Stimulated activated CD8-positive, alpha-beta memory T cell treated with anti-CD3 and anti-CD28 coated beads, Interleukin-12 subunit alpha, Interleukin-12 subunit beta, amount 100 ng/mL, for 4 hours (primary cell): ENCODE measurements around the gene PRLR.
"Not testable (repeated sequence)": the region's sequence is repeated elsewhere in the genome, so short reads cannot be mapped to it uniquely, and the experiment has no call there.

Experiments
- DNase-seq: peaks from one replicate; pipeline ENCODE4 v3.0.0-alpha.2; 2020; ENCODE audit warnings: low read depth

PRLR gene

DNA sequence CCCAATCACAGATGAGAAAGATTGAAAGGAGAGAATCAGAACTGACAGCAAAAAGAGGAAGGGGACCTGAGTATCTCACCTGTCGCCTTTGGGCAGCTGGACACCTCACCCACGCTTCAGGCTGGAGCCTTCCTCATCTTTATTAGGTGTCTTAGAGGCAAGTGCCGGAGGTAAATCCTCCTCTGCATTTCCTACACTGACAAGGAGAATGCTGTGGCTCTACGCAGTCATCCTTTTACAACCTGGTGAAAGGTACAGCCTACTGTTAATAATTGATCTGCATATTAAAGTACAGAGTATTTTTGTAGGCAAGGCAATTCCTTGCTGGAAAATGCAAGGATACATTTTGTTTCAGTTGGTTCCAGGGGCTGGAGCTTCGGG lies 34.8 kb downstream of the PRLR start:
- DNase-seq: no peak

- no peak for DNase-seq
Observed at GRCh38 chr5:35194635-35195471, 35.4 kb downstream of the PRLR start.

- DNase-seq: no peak
Observed at GRCh38 chr5:35192506-35192905, 37.8 kb downstream of the PRLR start.

DNA sequence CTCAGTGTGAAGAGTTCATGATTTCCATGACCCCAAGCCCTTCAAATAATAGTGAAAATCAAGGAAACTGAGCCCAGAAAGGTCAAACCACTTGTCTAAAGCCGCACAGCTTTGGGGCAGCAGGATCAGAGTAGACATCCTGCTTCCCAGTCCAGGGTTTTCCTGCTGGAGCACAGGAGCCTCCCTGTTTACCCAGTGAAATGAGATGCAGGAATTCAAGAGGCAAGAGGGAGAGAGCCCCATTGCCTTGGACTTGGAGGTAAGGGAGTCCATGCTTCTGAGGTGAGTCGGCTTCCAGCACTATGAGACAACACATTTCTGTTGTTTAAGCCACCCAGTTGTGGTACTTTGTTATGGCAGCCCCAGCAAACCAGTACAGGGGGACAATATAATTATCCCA lies 40.5 kb downstream of the PRLR start:
- not testable (repeated sequence) for DNase-seq

- DNase-seq: no peak
Observed at GRCh38 chr5:35188031-35188457, 42.2 kb downstream of the PRLR start.

DNA sequence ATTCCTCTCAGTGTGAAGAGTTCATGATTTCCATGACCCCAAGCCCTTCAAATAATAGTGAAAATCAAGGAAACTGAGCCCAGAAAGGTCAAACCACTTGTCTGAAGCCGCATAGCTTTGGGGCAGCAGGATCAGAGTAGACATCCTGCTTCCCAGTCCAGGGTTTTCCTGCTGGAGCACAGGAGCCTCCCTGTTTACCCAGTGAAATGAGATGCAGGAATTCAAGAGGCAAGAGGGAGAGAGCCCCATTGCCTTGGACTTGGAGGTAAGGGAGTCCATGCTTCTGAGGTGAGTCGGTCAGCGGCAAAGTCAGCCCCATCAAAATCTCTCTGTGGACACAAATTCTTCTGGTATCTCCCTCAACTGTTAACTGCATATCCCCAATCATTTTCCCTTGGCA lies 42.7 kb downstream of the PRLR start:
- DNase-seq: not testable (repeated sequence)

DNA sequence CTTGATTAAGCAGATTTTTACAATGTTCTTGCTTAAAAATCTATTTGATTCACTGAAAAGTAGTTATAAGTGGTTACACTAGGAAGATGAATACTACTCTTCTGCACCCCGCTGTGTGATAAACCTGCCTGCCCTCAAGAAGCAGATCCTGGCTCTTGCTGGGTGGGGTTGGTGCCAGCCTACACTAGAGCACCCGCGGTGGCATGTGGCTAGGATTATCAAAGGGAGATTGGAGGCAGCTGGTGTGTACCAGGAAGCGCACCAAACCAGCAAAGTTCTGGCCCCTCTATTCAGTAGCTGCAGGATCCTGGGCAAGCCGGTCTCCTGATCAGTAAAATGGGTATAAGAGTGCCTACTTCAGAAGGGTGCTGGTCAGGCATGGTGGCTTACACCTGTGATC lies 43.5 kb downstream of the PRLR start:
- DNase-seq: no peak

DNA sequence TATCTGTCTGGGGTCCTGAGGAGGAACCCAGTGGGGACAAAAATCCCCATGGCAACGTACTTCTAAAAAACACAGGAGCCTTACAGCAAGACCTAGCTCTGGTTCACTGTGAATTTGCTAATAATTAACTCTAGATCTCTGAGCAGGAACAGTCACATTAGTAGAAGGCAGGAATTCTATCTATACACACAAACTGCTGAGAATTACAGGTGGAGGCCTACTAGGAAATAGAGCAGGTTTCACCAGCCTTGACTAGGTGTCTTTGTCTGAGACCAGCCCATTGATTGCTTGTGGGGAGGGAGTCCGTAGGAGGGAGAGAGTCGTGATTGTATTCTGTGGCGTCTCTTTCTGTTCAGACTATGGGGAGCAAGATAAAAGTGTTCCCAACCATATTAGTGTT lies 44.8 kb downstream of the PRLR start:
- no peak for DNase-seq

DNA sequence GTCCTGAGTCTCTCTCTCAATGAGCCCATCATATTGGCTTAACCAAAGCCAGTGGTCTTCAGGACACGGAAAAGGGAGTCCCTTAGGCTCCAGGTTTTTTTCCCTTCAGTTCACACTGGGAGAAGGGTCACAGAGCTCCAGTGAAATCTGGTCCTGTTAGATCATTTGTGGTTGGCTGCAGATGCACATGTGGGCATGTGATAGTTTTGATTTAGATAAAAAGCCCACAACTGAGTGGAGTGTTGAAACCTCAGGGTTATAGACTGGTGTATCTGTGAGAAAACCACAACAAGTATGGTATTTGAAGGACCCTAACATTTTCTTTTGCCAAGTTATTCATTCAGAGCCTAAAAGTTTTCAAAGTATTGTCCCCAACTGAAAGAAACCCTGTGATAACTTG lies 46.7 kb downstream of the PRLR start:
- no peak for DNase-seq

DNA sequence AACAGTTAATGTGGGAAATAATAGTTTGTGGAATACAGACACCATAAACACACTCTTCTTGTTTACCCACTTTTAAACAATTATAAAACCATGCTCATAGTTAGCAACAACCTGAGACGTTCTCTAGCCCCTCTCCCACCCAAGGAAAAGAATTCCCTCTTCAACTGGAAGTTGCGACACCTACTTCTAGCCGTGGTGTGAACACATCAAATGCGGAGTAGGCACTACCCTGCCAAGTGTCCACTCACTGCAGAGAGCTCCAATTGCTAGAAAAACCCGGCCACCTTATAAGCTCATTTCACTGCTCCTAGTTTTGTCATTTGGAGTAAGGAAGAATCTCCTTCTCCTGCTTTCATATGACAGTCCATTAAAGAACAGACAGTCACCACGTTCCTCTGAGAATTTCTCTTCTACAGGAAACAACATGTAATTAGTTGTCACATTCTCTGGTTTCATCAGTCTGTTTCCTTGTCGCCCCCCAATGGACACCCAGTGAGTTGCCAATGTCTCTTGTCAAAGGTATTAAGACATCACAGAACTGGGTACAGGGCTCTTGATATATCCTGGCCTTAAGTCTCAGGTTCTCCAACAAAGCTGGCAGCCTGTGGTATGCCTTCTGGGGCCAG lies 47.3 kb downstream of the PRLR start:
- no peak for DNase-seq

GRCh38 chr5:35182486-35182885 lies 47.8 kb downstream of the PRLR start:
- no peak for DNase-seq

- no peak for DNase-seq
Observed at GRCh38 chr5:35180046-35180445, 50.2 kb downstream of the PRLR start.

GRCh38 chr5:35177783-35178182 lies 52.5 kb downstream of the PRLR start:
- no peak for DNase-seq

- DNase-seq: no peak
Observed at GRCh38 chr5:35172533-35172932, 57.8 kb downstream of the PRLR start.

DNA sequence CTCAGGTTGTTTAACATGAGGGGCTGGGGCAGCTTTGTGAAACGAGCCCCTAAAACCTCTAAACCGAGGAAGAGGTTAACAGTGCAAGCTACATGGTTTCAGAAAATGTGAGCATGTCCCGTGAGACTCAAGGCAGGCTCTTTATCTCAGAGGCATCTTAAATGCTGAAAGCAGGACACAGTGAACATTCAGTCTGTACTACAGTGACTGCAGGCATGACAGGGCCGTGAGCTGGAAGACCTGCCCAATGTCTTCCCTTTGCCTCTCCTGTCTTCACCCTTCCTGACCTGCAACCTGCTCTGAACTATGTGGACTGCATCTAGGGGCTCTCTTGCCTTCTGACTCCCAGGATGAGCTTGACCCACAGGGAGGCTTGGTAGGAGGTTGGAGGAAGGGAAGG lies 58.3 kb downstream of the PRLR start:
- DNase-seq: no peak

DNA sequence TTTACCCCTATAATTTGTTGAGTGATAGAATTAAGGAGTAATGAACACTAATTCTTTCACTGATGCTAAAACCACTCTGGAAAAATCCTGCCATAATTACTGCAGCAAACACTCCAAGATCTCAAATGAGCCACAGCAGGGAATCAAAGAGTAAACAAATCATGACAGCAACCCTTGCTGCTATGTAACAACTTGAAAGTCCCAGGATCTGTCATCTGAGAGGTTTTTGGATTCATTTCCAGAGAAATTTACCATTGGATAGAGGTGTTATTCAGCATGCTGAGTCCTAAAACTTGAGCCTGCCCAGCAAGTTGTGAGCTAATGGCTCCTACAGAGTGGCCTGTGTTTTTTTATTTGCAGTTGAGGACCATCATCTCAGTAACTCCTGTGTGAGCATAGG lies 59.2 kb downstream of the PRLR start:
- DNase-seq: no peak

DNA sequence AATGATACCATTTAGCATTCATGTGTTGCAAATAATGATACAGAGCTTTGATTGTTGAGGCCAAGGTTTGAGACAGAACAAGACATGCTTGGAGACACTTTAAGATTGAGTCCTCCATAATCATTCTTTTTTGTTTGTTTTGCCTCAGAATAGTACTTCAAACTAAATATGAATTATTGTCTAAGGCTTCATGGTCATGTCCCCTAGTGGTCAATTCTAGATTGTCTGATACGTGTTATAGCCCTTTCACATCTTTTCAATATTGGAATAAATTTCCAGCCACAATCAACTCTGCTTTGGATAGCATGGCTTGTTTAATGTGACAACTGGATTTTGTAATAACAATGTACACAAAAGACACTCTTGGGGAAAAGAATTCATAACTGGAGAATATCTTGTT lies 64.2 kb downstream of the PRLR start:
- DNase-seq: no peak

GRCh38 chr5:35164860-35165542 lies 65.3 kb downstream of the PRLR start:
- DNase-seq: no peak

- DNase-seq: no peak
Observed at GRCh38 chr5:35163710-35164033, 66.6 kb downstream of the PRLR start.

GRCh38 chr5:35162848-35163709 lies 67.2 kb downstream of the PRLR start:
- DNase-seq: no peak

DNA sequence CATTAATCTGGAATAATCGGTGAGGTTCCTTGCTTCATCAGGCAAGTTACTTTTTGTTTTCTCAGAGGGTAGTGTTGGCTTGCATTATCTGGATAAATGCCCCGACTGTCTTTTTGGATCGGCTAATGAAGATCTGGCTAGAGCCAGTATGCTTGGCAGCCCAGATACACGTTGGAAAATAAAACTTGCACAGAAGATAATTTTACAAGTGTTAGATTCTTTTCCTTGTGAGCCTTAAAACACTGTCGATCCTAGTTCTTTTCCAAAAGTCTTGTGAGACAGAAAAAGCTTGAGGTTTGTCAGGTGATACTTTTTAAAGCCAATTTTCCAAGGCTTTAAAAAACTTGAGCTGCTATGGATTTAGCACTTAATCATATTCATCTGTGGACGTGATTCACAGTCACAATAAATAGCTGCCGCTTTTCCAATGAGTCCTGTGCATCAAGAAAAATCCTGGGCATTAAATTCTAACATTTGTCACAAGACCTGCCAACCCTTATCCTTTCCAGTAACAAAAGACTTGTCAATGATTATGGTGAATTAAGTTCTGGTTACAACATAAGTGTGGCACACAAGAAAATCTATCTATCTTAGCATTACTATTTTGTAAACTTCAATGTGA lies 68.5 kb downstream of the PRLR start:
- DNase-seq: no peak
